MG63 (cell line): ENCODE data around the gene GRHL1. TPM values are rescaled to one million over a fixed set of nuclear protein-coding genes. Genes with fewer than 3 reads are reported as not detected.
"Not testable (repeated sequence)": the region's sequence is repeated elsewhere in the genome, so short reads cannot be mapped to it uniquely, and the experiment has no call there.

Source experiments
- DNase-seq: peaks from one replicate; pipeline ENCODE4 v3.0.0-alpha.2; 2020
- H3K27me3 ChIP-seq: fragments of 250-450 bp; sonication (Bioruptor Pico); 2 replicates; pipeline ENCODE4 v1.5.1; 2020; ENCODE audit warnings: mild to moderate bottlenecking, moderate library complexity
- H3K36me3 ChIP-seq: fragments of 250-450 bp; sonication (Bioruptor Pico); 2 replicates; pipeline ENCODE4 v1.5.1; 2020; ENCODE audit warnings: mild to moderate bottlenecking, moderate library complexity
- H3K4me3 ChIP-seq: fragments of 250-450 bp; sonication (Bioruptor Pico); 2 replicates; pipeline ENCODE4 v1.5.1; 2020; ENCODE audit warnings: mild to moderate bottlenecking, moderate library complexity
- H3K9me3 ChIP-seq: fragments of 250-450 bp; sonication (Bioruptor Pico); 2 replicates; pipeline ENCODE4 v1.5.1; 2020; ENCODE audit warnings: mild to moderate bottlenecking, moderate library complexity
- total RNA-seq: library from RNA; depleted of rRNA; stranded (reverse); fragments of >200 nt; shearing (Covaris generic); gene quantifications from 2 replicates; pipeline ENCODE4 v1.2.3, GENCODE V29; 2014; ENCODE audit warnings: low replicate concordance; rRNA removed

Gene GRHL1, protein sequence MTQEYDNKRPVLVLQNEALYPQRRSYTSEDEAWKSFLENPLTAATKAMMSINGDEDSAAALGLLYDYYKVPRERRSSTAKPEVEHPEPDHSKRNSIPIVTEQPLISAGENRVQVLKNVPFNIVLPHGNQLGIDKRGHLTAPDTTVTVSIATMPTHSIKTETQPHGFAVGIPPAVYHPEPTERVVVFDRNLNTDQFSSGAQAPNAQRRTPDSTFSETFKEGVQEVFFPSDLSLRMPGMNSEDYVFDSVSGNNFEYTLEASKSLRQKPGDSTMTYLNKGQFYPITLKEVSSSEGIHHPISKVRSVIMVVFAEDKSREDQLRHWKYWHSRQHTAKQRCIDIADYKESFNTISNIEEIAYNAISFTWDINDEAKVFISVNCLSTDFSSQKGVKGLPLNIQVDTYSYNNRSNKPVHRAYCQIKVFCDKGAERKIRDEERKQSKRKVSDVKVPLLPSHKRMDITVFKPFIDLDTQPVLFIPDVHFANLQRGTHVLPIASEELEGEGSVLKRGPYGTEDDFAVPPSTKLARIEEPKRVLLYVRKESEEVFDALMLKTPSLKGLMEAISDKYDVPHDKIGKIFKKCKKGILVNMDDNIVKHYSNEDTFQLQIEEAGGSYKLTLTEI
- total RNA-seq: 0.46 TPM in 1 of 2 replicates, not detected in the other

DNA sequence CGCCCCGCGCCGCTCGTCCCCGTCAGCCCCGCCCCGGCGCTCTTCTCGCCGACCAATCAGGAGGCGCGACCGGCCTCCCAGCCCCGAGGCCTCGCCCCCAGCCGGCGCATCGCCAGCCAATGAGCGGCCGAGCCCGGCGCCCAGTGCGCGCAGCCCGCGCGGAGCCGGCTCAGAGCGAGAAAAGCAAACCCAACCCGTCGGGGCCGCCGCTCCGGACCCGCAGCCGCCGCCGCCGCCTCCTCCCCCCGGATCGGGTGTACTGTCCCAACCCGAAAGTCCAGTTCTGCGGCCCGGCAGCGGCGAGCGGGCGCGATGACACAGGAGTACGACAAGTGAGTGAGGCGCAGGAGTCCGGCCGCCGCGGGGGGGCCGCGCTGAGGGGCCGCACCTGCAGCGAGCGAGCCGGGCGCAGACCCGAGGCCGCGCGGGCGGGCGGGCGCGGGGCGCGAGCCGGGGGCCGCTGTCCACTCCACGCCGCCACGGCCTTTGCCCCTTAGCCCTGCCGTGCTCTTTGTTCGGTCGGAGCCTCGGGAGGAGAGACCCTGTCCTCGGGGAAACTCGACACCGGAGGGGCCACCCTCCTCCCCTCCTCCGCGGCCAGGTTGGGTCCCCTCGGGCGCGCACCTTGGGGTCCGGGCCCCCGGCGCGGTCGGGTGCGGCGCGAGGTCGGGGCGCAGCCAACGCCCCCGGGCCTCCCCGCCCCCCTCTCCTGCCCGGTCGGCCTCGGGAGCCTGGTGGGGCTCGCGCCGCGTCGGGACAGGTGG lies at the start of gene GRHL1:
TSS of gene GRHL1 (plus strand) at position 172 of the 764 bp plus-strand sequence. CDS start at position 313, 141 bp downstream.
- peak; percentile 87 for DNase-seq
- Histone ChIP-seq H3K27me3 (0 out of 2 replicates have a peak, but pooled peaks cover 2% of the 10 kb centered on the region), H3K9me3 (no peaks in the 10 kb centered on the region), H3K36me3 (no peaks in the 10 kb centered on the region), H3K4me3 (peak within 1 kb of the TSS; percentile 66)

DNA sequence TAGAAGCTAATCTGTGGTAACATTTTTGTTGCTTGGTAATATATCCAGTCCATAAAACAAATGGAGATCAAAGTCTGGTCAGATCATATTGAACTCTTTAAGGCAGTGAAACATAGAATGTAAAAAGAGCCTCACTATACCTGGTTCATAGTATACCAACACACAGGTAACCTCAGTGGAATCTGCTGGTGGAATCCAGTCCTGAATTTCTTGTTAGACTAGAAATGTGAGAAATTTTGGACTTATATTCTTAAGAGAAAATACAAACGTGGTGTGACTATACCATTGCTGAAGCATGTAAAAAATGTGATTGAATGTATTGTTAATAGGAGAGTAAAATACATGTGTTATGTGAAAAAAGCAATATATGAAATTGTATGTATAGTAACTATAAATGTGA lies 46.1 kb upstream of the GRHL1 start:
- Histone ChIP-seq H3K27me3 (no peaks in the 10 kb centered on the region), H3K36me3 (peaks cover 11% of the 10 kb centered on the region), H3K9me3 (no peaks in the 10 kb centered on the region), H3K4me3 (no peak overlapping the region)
- DNase-seq: no peak

DNA sequence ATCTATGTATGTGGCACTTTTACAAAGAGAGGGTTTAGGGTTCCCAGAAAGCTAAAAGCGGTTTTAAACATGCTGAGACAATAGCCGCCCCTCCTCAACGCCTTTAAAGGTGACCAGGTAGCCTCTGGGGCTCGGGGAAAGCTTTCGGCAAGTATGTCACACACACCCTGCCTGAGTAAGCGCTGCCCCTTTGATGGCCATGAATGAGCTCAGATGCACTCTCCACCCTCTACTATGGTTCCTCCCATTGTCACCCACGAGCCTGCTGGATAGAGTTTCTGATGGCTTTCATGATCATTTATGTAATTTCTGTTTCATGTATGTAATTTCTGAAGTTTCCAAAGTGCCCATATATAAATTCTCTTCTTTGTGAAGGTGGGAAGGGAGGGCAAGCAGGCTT lies 44.1 kb upstream of the GRHL1 start:
- DNase-seq: no peak
- Histone ChIP-seq H3K9me3 (no peaks in the 10 kb centered on the region), H3K36me3 (peaks cover 24% of the 10 kb centered on the region), H3K4me3 (no peak overlapping the region), H3K27me3 (no peaks in the 10 kb centered on the region)

DNA sequence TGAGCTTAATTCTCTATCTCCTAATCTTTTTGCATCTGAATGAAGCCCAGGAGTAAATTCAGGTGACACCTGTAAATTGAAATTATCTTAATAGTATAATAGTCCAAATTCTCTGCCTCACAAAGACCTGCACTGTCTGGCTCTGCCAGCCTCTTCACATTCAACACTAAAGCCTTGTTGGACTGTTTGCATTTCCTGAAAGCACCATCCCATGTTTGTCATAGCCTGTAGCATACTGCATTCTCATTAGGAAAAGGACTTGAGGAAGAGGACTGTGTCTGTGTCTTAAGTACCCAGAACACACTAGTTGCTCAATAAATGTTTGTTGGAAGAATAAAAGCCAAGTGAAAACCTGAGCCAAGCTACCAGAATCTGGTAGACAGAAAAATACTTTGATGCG lies 42.9 kb upstream of the GRHL1 start:
- DNase-seq: no peak
- no peak overlapping the region for H3K4me3 ChIP-seq
- H3K9me3 ChIP-seq: no peaks in the 10 kb centered on the region
- H3K36me3 ChIP-seq: peaks cover 33% of the 10 kb centered on the region
- H3K27me3 ChIP-seq: no peaks in the 10 kb centered on the region

DNA sequence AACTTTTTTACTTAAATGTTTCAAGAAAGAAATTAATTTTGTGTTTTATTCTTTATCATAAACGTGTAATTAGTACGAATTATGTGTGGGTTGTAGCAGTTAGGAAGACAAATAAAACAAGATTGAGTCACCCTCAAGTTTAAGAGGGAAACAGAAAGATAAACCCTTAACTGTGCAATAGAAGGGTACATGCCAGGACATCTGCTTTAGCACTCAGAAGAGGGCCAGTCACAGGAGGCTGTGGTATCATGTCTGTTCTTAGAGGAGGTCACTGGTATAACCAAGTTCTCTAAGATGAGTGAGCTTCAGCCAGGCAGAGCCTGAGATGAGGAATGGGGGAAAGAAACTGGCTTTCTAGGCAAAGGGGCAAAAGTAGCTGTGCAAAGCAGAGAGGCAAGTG lies 42.4 kb upstream of the GRHL1 start:
- H3K27me3 ChIP-seq: no peaks in the 10 kb centered on the region
- DNase-seq: no peak
- H3K4me3 ChIP-seq: no peak overlapping the region
- no peaks in the 10 kb centered on the region for H3K9me3 ChIP-seq
- peaks cover 35% of the 10 kb centered on the region for H3K36me3 ChIP-seq

DNA sequence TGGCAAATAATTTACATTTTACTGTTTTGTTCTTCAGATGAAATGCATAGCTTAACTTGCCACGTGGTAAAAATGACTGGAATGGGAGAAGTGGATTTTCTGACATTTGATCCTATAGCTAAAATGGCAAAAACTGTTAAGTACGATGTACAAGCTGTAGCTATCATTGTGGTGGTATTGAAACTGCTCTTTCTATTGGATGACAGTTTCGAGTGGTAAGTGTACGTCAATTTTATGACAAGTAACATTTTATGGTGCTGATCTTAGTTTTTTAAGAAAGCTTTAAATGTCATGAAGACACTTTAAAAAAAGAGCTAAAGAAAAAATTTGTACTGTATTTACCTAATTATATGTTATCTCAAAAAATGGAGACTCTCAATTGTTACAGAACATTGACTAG lies 40.8 kb upstream of the GRHL1 start:
- Histone ChIP-seq H3K36me3 (peaks cover 34% of the 10 kb centered on the region), H3K4me3 (no peak overlapping the region), H3K9me3 (no peaks in the 10 kb centered on the region), H3K27me3 (no peaks in the 10 kb centered on the region)
- DNase-seq: no peak

DNA sequence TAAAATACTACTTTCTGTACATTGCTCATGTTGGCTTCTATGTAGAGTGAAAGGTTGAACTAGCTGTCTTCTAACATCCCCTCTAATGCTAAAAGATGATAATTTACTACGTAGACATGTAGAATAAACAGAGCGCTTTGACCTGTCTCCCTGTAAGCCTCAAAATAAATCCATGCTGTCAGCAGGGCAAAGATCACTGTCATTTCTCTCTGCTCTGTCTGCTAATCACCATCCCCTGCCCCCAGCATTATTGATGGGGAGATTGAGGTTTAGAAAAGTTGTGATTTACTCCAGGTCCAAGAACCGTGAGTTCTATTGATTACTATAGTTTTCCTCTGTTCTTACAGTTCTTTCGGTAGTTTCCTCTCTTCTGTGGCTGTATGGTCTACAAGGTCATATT lies 39.0 kb upstream of the GRHL1 start:
- H3K36me3 ChIP-seq: peaks cover 34% of the 10 kb centered on the region
- no peak overlapping the region for H3K4me3 ChIP-seq
- no peaks in the 10 kb centered on the region for H3K27me3 ChIP-seq
- H3K9me3 ChIP-seq: no peaks in the 10 kb centered on the region
- no peak for DNase-seq

DNA sequence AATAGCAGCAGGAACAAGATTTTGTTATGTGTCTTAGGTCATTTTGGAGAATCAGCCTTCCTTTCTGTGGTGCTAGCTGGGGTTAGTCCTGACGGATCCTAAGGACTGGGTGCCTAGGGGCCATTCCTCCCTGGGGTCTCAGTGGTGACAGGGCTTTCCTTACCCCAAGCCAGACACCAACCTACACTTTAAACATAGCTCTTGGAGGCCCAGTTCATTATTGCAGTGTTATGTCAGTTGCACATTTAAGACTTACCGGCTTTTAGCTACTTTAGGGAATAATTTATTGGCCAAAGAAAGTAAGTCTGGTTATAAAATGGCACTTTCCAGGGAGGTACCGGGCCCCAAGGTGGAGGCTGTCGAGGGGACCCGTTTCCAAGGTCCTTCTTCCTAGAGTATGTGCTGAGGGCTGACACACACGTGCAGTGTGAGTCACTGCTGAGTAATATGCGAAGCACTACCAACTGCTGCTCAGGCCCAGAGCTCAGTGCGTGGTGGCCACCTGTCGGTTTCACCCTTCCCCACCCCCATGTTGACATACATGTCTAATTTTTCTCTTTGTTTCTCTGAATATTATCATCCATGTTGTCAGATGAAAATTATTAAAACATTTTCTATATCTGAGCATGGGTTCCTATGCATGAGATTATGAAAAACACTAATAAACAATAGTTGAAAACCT lies 37.0 kb upstream of the GRHL1 start:
- DNase-seq: peak; percentile 69
- Histone ChIP-seq H3K9me3 (no peaks in the 10 kb centered on the region), H3K36me3 (peaks cover 37% of the 10 kb centered on the region), H3K27me3 (no peaks in the 10 kb centered on the region), H3K4me3 (no peak overlapping the region)

DNA sequence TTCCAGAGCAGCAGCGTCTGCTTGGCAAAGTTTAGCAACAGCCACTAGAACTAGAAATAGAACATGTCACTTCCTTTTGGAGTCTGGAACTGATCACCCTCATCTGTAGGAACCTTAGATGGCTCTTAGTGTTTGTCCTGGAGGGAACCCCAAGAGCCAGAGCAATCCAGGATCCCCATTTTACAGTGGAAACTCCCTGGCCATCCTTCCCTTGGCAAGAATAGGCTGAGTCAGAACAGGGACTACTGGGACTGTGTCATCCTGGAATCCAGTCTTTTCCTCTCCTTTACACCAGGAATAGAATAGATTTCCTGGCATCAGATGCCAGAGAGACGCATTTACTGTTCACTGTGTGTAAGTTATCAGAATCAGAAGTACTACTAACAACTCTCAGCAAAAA lies 33.2 kb upstream of the GRHL1 start:
- H3K36me3 ChIP-seq: peaks cover 24% of the 10 kb centered on the region
- H3K9me3 ChIP-seq: no peaks in the 10 kb centered on the region
- no peak for DNase-seq
- no peak overlapping the region for H3K4me3 ChIP-seq
- H3K27me3 ChIP-seq: no peaks in the 10 kb centered on the region

DNA sequence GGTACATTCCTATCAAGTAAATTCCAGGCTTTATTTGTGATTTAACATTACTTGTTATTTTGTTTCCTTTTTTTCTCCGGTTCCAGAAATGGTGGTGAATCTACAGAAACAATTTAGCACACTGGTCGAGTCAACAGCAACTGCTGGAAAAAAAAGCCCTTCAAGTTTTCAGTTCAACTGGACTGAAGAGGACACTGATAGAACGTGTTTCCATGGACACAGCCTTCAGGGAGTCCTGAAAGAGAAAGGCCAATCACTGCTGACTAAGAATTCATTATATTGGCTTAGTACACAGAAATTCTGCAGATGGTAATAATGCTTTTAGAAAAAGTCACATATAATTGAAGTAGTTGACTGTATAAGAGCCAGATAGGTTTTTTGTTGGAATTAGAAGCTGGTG lies 32.0 kb upstream of the GRHL1 start:
- no peaks in the 10 kb centered on the region for H3K9me3 ChIP-seq
- H3K27me3 ChIP-seq: no peaks in the 10 kb centered on the region
- no peak overlapping the region for H3K4me3 ChIP-seq
- no peak for DNase-seq
- H3K36me3 ChIP-seq: peaks cover 21% of the 10 kb centered on the region

DNA sequence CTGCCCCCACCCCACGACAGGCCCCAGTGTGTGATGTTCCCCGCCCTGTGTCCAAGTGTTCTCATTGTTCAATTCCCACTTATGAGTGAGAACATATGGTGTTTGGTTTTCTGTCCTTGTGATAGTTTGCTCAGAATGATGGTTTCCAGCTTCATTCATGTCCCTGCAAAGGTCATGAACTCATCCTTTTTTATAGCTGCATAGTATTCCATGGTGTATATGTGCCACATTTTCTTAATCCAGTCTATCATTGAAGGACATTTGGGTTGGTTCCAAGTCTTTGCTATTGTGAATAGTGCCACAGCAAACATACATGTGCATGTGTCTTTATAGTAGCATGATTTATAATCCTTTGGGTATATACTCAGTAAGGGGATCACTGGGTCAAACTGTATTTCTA lies 24.5 kb upstream of the GRHL1 start:
- H3K4me3 ChIP-seq, DNase-seq, H3K9me3 ChIP-seq, H3K27me3 ChIP-seq, H3K36me3 ChIP-seq: not testable (repeated sequence)

DNA sequence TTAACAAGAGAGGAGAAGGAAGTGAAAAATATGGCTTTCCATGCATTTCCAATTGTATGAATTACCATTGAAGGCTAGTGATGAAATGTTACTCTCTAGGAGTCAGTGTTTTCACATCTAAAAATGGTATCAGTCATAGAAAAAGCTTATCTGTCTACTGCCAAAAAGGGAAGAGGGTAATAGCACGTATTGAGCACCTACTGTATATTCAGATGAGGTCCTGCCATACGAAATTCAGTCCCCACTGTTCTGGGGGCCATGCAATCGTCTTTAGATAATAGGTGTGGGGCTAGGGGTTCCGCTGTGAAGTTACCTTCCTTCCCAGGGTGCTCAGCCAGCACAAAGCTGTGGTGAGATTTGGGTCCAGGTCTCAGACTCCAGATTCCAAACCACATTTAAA lies 14.2 kb upstream of the GRHL1 start:
- Histone ChIP-seq H3K27me3 (no peaks in the 10 kb centered on the region), H3K9me3 (no peaks in the 10 kb centered on the region), H3K4me3 (no peak overlapping the region), H3K36me3 (peaks cover 8% of the 10 kb centered on the region)
- DNase-seq: no peak

DNA sequence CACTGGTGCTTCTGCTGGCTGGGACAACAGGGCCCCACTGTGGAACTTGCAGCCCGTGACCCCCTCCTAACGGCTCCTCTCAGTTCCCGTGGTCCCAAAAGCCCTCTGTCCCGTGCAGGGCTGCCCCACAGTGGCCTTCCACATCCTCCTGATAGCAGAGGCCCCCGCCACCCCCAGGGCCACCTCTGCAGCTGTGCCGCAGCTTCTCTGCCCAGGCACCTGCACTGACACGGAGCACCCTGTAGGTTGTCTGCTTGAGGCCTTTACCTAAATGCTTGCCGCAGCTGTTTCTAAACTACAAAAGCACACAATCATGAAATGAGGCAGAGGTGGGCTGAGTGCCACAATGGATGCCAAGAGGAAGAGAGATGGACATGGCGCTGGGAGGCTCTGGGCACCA lies 13.5 kb upstream of the GRHL1 start:
- Histone ChIP-seq H3K36me3 (peaks cover 8% of the 10 kb centered on the region), H3K4me3 (no peak overlapping the region), H3K9me3 (no peaks in the 10 kb centered on the region), H3K27me3 (no peaks in the 10 kb centered on the region)
- no peak for DNase-seq

DNA sequence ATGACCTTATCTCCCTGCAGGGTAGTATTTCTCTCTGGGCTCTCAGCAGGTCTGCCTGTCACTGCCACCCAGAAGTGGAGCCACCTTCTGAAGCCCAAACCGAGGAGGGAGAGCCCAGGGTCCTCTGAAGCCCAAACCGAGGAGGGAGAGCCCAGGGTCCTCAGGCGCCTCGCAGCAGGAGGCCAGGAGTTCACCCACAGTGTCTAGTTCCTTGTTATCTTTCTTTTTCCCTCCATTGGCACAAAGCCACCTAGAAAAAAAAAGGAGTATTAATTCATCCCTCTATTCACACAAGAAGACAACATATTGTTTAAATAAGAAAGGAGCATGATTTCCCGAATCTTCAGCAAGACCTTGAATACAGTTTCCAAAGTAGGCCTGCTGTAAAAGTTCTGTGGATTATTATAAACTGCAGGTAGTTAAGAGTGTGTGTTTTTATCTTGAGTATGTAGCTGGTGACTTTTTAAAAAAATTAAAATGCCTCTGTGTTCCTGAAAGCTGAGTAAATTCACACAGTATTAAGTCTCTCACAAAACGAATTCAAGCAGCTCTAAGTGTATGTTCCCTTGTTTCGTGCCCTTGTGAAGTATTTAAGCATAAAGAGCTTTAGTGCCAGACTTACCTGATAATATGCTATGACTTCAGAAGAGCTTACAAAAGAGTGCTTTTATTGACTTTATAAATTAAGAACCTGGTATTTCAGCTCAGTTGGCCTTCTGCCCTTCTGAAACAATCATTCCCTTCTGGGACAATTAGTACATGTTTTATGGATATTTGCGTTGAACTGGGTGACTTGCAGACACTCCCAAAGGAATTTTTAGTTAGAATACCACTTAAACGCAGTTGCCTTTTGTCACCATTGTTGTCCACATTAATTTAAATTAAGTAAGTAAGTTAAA lies 11.7 kb upstream of the GRHL1 start:
- Histone ChIP-seq H3K27me3 (no peaks in the 10 kb centered on the region), H3K4me3 (no peak overlapping the region), H3K36me3 (peaks cover 4% of the 10 kb centered on the region), H3K9me3 (no peaks in the 10 kb centered on the region)
- DNase-seq: no peak

DNA sequence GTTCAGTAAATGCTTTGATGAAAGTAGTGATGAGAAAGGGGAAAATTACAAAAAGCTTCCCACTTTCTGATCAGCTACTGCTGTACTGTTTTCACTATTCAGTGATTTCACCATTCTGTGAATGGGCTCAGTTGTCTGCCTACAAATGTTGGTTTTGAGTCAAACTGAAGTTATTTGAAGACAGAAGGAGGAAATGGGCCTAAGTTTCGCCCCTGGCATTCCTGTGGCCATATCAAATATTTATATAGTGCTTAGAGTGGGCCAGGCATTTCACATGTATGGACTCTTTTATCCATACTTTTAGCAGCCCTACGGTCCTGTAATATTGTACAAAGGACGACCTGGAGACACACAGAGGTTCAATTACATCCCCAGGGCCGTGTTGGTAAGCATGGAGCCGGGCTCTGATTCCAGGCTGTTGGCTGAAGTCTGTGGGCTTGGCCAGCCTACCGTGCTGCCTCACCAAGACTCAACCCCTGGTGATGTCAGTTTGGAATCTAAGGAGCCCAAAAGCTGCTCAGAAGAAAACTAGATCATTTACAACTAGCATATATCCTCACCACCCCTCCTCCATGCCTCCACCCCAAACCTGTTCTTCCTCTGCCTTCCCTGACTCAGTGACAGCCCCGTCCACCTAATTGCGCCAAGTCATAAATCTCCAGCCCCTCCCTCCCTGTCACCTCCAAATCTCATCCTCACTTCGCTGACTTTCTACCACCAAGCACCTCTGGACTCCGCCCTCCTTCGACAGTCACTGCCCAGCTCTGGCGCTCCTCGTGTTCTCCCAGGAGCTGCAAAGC lies 10.1 kb upstream of the GRHL1 start:
- peak; percentile 63 for DNase-seq
- Histone ChIP-seq H3K27me3 (no peaks in the 10 kb centered on the region), H3K4me3 (no peak overlapping the region), H3K36me3 (peaks cover 4% of the 10 kb centered on the region), H3K9me3 (no peaks in the 10 kb centered on the region)
